Stimulated activated CD8-positive, alpha-beta memory T cell treated with anti-CD3 and anti-CD28 coated beads, Interleukin-15, amount 100 ng/mL, for 48 hours (primary cell): Measurements from ENCODE around the gene CCDC28A.

Experiments used
- DNase-seq, 2 donors: peaks; one replicate each; pipeline ENCODE4 v3.0.0-alpha.2; 2020; ENCODE audit warnings: low read depth in 2 of 2

Gene CCDC28A

DNA sequence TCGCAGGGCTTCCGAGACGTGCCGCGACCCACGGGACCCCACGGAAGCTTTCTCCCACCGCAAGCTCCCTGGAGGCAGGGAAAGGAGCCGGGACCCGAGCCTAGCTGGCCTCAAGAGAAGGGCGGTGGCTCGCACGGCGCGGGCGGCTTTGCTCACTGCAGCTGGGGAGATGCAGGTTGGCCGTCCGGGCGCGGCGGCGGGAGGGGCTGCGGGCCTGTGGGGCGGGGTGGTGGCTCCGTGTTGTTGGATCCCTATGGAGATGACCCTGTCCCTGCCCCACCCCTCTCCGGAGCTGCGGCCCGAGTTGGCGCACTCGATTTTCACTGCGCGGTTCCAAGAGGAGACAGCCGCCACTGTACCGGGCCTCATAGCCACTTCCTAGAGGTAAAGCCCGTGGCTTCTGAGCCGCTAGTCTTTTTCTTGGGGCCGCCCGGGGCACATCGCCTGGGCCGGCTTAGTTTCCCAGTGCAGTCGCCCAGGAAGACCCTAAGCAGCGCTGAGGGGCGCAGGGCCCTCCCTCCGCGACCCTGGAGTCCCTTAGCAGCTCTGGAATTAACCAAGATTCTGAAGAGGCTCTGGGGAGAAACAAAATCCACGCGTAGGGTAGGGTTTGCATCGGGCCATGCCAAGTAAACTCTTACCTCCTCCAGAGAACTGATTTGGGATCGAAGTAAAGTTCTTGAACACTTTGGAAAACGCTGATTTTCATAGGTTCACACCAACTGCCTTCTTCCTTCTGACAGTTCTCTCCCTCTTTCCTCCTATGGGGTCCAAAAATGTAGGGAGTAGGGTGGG lies 22.4 kb downstream of the CCDC28A start, which contains the start of gene ECT2L:
Gene ECT2L (plus strand): TSS at position 279 of the 795 bp plus-strand sequence. CDS start 17,188 bp downstream, outside the sequence.
- DNase-seq: no peak

DNA sequence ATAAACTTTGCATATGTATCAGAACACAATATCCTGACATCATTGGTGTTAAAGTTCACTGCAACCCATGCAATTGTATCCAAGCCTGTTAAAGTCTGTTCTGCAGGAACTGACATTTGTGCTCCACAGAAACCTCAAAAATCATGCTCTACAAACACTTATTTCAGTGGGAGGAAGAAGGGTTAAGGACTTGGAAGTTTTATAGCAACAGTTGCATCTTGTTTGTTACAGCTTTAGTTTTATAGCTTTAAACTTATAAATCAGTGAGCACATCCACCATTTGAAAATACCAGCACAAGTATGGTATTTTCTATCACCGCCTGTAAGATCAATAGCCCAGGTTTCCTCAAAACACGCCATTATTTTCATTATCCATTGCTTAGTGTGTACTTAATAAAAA lies 23.2 kb downstream of the CCDC28A start:
- DNase-seq: no peak

DNA sequence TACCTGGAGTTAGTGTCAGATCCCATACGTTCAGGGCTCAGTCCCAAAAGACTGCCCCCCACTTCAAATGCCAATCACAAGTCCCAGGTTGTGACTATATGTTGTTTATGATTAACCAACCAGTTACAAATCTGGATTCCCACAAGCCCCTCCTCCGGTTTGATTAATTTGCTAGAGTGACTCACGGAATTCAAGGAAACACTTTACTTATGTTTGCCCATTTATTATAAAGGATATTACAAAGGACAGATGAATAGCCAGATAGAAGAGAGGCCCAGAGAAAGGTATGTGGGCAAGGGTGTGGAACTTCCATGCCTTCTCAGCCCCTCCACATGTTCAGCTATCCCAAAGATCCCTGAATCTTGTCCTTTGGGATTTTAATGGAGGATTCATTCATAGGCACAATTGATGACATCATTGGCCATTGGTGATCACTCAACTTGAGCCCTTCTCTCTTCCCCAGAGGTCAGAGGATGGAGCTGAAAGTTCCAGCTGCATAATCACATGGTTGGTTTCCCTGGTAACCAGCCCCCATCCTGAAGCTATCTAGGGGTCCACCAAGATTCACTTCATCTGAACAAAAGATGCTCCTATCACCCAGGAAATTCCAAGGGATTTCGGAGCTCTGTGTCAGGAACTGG lies 24.4 kb downstream of the CCDC28A start:
- no peak for DNase-seq

DNA sequence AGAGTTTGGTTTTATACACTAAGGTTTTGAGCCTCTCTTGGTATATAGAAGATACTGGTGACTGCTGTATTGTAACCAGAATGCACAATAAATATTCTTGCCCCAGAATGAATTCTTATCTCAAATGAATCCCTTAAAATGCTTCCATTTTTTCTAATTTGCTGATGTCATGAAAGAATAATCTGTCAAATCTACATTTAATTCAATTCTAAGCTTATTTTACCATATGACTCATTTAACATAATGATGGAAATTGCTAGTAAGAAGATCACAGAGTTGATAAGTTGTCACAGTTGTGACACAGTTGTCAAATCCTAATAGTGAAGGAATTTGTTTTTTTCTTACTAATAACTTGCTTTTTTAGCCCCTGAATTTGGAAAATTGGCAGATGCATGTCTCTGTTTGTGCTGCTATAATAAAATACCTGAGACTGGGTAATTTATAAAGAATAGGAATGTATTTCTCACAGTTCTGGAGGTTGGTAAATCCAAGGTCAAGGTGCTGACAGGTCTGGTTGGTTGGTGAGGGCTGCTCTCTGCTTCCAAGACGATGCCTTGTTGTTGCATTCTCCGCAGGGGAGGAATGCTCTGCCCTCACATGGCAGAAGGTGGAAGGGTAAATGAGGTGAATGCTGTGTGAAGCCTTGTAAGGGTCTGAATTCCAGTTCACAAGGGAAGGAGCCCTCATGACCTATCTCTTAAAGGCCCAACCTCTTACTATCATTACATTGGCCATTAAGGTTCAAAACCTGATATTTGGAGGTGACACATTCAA lies 27.0 kb downstream of the CCDC28A start:
- DNase-seq: no peak

DNA sequence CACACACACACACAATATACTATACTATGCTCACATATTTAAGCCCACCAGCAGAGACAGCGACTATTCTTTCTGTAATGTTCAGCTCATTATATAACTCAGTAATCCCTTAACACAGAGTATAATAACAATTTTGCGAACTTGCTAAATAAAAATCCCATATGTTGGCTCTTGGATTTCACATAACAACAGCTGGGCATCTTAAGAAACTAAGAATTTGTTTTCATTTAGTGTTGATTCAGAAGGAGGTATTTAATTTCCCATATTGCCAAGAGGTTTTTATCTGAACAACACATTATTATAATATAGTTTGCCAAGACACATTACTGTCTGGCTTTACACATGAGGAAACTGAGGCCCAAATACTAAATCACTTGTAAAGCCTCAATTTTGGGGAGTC lies 29.8 kb downstream of the CCDC28A start:
- DNase-seq: no peak

DNA sequence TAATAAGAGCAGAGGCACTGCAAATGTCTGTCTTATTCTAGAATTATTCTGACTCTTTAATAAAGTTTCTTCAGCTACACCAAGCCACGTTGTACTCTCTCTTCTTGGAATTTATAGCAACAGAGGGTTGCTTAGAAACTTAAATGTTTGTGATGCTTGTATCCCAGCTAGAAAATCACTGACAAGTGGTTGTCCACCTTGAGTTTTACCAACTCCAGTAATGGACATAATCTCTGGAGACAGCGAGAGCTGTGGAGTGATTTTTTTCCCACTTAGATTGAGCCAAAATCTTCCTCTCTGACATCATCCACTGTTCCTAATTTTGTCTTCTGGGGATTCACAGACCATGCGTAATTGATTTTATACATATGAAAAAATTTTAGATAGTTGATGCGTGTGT lies 30.3 kb downstream of the CCDC28A start:
- DNase-seq: no peak

DNA sequence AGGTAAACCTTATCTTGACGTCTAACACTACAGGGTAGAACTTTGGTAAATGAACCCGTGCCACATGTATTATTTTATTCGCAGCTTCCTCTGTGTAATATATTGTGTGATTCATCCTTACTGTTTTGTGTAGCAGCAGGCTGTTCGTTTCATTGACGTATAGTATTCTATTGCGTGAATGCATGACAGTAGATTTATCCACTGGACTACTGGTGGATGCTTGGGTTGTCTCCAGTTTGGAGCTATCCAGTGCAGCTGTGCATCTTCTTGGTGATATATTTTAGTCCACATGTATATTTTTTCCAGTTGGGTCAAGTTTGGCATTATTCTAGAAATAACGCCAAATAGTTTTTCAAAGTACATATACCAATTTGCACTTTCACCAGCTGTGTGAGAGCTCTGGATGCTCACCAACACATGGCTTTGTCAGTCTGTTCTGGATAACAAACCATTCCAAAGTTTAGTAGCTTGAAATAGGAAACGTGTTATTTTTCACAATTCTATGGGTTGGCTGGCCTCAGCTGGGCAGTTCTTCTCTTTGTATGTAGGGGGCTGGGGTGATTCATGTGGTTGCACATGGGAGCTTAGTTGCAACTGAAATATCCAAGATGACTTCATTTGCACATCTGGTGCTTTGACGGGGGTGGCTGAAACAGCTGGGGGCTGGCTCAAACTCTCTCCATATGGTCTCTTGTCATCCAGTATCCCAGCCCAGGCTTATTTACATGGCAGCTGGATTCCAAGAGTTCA lies 31.6 kb downstream of the CCDC28A start:
- DNase-seq: no peak

DNA sequence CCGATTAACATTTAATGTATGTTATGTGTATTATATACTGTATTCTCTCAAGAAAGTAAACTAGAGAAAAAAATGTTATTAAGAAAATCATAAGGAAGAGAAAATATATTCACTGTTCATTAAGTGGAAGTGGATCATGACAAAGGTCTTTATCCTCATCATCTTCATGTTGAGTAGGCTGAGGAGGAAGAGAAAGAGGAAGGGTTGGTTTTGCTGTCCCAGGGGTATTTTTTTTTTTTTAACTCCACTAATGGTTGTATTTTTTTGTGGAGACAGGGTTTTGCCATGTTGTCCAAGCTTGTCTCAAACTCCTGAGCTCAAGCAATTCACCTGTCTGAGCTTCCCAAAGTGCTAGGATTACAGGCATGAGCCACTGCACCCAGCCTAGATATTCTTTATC lies 33.3 kb downstream of the CCDC28A start:
- DNase-seq: no peak

DNA sequence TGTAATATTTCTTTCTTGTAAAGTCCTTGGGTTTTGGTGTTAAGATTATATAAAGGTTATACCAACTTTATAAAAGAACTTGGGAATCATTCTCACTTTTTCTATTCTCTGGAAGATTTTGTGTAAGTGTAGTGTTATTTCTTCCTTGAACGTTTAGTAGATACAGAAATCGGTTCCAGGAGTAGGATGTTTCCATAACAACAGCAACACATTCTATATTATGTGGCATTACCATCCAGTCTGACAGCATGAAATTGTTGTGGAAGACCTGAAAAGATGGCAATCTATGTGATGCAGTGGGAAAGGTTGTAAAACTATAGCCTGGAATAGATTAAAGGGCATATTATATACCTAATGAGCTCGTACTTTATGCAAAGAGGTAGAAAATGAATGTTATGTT lies 36.1 kb downstream of the CCDC28A start:
- no peak for DNase-seq

DNA sequence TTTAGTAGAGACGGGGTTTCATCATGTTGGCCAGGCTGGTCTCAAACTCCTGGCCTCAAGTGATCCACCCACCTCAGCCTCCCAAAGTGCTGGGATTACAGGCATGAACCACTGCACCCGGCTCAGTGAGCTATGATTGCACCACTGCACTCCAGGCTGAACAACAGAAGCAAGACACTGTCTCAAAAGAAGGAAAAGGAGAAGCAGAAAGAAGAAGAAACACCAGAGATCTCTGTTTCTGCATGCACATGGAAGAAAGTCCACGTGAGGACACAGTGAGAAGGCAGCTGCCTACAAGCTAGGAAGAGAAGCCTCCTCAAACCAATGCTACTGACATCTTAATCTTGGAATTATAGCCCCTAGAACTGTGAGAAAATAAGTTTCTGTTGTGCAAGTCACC lies 38.3 kb downstream of the CCDC28A start:
- no peak for DNase-seq

DNA sequence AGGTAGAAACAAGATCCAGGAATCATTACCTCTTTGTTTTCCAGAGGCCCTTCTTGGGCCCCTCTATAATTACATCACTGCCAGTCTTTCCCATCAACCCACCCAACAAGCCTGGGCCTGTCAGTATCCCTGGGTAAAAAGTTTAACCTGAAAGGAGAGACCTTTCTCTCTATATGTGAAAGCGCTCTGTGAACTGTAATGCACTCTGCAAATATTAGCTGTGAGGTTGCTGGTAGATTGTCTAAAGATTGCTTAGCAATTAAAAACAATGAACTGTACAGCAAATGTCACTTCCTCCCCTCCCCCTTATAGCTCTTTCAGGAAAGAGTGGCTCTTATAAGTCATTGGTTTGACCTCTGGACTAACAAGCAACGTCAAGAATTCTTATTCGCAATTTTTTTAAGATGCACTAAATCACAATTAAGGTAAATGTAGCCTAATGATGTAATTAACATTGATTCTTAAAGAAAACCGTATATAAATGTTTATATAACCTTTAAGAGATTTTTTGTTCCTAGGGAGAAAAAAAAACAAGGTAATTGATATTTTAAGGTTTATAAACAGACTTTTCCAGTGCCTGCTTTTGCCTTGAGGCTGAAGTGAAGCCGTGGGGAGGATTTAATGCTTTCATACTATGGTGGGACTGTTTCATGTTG lies 40.7 kb downstream of the CCDC28A start:
- no peak for DNase-seq

DNA sequence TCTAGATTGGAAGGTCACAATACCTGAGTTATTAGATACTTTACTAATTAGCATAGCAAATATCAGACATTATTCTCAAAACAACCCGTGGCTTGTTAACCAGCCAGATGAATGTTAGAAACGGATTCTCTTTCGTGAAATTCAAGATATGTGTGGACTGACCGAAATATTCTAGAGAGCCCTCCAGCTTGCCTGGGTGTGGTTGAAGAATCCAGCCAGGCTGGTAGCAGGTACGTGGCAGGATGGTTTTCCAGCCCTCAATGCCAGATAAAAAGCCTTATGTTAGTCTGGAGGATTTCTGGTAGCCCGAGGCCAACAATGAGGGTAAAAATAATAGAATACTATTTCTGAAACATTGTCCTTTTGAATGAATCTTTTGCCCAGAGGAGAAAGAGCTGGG lies 41.7 kb downstream of the CCDC28A start:
- no peak for DNase-seq

DNA sequence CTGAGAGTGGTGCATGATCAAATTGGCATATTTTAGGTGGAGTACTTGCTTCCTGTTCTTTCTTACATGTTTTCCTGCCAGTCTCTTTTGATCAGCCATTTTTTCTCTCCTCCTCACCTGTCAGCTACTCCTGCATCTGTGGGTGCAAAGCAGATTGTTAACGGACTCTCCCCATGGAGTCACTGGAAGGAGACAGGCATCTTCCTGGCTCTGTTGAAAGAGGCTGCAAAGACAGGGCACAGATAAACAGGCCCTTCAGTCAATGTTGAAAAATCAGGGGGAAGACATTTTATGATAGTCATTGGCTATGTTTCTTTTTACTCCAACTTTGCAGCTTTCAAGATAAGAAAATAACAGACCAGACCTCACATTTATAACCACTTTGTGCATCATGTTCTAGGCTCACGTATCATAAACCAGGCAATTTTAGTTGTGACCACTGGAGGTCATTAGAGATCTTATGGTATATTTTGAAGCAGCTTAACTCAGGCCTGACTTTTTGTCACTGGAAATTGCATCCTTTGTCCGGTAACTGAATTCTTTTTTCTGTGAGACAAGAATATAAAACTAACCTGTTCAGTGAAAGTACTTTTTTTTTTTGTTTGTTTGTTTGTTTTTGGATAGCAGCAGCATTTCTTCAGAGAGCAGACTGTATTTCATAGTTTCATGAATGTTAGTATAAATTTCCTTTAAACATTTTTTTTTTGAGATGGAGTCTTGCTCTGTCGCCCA lies 42.4 kb downstream of the CCDC28A start:
- no peak for DNase-seq

DNA sequence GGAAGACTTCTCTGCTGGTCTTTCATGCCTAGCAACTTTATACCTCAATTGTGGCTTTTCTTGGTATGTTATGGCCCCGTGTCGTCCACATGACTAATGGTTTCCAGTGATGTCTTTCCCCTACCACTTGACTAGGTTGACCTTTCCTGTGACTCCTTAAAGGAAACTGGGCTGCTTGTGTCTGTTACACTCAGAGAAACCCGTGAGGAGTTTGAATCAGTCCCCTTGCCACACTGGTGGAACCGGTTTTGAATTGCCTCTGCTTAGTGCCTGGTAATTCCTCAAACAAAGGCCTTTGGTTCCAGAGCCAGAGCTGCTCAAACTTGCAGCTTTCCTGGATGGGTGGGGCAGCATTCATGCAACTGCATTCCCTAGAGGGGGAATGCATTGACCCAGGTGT lies 44.2 kb downstream of the CCDC28A start:
- peak; percentile 9 to 32 for DNase-seq

DNA sequence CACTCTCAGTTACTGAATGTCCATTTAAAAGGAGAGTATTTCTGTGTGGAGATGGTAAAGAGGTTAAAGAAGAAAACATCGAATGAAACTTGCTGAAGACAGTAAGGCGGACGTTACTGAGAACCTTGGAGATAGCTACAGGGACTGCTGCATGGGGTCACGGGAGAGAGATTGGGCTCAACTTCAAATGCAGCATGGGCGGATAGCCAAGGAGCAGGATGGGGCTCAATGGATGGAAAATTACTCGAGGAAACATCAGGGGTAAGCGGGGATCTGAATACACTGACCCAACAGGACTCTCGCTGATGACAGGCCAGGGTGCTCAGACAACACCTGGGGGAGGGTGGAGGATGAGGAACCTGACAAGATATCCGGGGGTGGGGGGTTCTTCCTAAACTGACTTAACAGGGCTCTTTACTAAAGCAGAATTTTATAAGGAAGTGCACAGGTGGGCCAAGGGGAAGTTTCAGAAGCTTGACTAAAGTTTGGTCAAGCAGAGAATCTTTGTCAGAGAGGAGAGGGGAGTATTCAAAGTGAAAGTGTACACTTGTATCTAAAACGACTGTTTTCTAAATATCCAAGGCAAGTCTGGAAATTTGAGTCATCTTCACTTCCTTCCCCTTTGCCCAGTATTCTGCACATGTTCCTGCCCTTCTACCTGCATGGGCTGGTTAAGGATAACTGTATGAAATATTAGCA lies 45.1 kb downstream of the CCDC28A start:
- DNase-seq: no peak

DNA sequence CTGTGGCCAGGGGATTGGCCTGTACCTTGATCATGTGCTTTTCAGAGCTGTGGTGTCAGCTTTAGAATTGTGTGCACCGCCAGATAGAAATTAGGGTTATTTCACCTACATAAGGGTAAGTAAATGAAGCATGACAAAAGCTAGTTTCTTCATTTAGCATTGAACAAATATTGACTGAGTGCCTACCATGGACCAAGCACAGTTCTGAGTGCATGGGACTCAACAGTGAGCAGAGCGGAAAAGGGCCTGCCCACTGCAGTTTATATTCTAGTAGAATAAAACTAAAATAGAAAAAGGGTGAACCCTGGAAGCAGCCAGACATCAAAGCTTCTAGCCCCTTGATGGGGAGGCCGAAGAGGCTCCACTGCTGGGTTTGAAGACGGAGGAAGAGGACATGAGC lies 48.0 kb downstream of the CCDC28A start:
- no peak for DNase-seq

DNA sequence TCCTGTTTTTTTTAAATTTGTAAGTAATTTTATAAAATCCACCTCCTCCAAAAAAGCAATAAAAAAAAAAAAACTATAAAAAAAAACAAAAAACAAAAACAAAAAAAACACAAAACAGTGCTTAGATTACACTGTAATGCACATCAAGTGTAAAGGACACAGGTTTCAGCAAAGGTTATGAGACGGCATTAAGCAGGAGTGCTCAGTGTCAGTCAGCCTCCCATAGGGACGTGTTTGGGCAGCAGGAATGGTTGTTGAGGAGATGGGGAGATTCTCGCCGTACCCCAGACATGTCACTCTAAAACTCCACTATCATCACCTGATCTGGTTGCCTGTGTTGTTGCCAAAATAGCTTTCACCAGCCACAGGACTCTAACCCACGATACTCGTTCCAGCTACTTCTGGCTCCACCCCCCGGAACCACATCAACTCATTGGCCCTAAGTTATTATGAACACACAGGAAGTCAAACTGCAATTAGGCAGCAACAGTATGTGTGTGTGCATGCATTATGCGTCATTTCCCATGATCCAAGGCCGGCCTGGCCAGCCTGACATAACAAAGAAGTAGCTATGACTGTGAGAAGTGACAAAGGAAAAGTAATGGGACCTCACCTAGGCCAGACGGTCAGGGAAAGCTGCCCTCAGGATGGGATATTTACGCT lies 51.0 kb downstream of the CCDC28A start:
- DNase-seq: no peak

DNA sequence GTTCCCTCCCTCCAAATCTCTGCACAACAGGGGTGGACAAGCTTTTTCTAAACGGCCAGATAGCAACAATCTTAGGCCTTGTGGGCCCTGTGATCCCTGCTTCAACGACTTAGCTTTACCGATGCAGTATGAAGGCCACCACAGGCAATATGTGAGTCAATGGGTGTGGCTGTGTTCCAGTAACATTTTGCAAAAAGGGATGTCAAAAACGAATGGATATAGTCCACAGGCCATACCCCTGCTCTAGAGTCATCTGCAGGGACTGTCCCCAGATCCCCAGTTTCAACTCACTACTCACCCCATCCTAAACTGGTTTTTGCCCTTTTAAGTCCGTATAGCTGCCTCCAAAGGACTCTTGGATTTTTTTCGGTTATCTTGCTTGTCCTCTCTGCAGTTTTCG lies 56.7 kb downstream of the CCDC28A start:
- DNase-seq: no peak

DNA sequence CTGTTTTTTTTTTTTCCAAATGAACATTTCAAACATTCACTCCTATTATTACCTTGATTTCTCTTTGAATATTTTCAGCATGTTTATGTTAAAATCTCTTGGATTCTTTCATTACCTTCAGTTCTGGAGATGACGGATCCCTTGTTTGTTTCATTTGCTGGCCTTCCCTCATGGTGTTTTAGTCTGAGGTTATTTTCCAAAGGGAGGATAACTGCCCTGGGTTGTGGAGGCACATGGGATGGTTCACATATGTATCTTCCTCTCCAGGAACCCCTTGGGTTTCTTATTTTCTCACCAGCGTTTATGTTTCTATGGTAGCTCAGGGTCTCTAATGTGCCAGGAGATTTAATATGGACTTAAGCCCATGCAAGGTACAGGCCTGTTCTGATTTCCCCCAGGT lies 58.6 kb downstream of the CCDC28A start:
- no peak for DNase-seq
